Esophagus (tissue), 2 donors: Measurements from ENCODE around the gene POU2F2. TPM values are rescaled to one million over a fixed set of nuclear protein-coding genes. Genes with fewer than 3 reads are reported as not detected.

Experiments used
- H3K27ac ChIP-seq, 2 donors: one replicate each; pipeline ENCODE4 v1.5.1; 2013; ENCODE audit warnings: low read depth in 2 of 2, mild to moderate bottlenecking in 2 of 2, inconsistent platforms in 1 of 2, low read length in 1 of 2, moderate library complexity in 1 of 2
- H3K27me3 ChIP-seq, 2 donors: one replicate each; pipeline ENCODE4 v1.6.1; 2013; ENCODE audit warnings: low read length in 2 of 2, control low read depth in 1 of 2, mild to moderate bottlenecking in 1 of 2; ENCODE audit not compliant: insufficient read depth in 2 of 2, control insufficient read depth in 1 of 2
- H3K36me3 ChIP-seq, 2 donors: one replicate each; pipeline ENCODE4 v1.6.1; 2013; ENCODE audit warnings: low read length in 1 of 2; ENCODE audit not compliant: control insufficient read depth in 2 of 2, insufficient read depth in 2 of 2
- H3K4me1 ChIP-seq, 2 donors: one replicate each; pipeline ENCODE4 v1.6.1; 2013; ENCODE audit warnings: low read length in 1 of 2; ENCODE audit not compliant: control insufficient read depth in 2 of 2, insufficient read depth in 2 of 2
- H3K4me3 ChIP-seq, 2 donors: one replicate each; pipeline ENCODE4 v1.5.1; 2013; ENCODE audit warnings: low read length in 2 of 2, mild to moderate bottlenecking in 2 of 2, low read depth in 1 of 2, moderate library complexity in 1 of 2
- H3K9me3 ChIP-seq, 2 donors: one replicate each; pipeline ENCODE4 v1.6.1; 2013; ENCODE audit warnings: mild to moderate bottlenecking in 2 of 2, low read depth in 1 of 2, low read length in 1 of 2, moderate library complexity in 1 of 2; ENCODE audit not compliant: control insufficient read depth in 2 of 2, insufficient read depth in 1 of 2
- WGBS, 2 donors: extraction: QIAGEN DNeasy Blood & Tissue Kit; methylation state at CpG; one replicate each; pipeline ENCODE4 v1.1.7; 2013; 5-methylcytosine and 5-hydroxymethylcytosine counted together
- polyA plus RNA-seq, 2 donors: library from polyadenylated mRNA; stranded (reverse); fragments of 200-250 nt; gene quantifications; one replicate each; pipeline ENCODE4 v1.2.3, GENCODE V29; 2013
- donor health status: healthy with polysubstance abuse.
- donor health status: Bipolar disorder and iron deficiency.

The POU2F2 gene
- polyA plus RNA-seq, 2 donors: 0.39 to 0.79 TPM

DNA sequence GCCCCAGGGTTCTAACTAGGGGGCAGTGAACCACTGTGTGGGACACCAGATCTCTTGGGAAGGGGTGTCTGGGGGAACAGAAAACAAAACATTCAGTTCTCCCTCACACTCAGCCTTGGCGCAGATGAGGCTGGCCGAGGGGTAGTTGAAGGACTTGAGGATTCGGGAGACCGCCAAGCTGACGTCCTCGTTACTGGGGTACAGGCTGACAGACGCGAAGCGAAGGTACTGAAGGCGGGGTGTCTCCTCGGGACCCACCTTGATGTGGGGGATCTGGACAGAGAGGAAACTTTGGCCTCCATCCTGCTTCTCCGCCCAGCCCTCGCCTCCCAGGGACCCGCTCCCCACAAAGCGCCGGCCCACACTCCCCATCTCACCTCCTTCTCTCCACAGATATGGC is 69.9 kb downstream of the POU2F2 start:
- Histone ChIP-seq H3K4me1 (peaks cover 0 to 6% of the 10 kb centered on the region in 2 donors), H3K4me3 (no peak overlapping the region), H3K9me3 (no peaks in the 10 kb centered on the region), H3K36me3 (no peaks in the 10 kb centered on the region), H3K27me3 (no peaks in the 10 kb centered on the region), H3K27ac (no peak overlapping the region)
- 95 to 96% methylated on average over 16 of the region's 16 CpGs for WGBS, 2 donors

DNA sequence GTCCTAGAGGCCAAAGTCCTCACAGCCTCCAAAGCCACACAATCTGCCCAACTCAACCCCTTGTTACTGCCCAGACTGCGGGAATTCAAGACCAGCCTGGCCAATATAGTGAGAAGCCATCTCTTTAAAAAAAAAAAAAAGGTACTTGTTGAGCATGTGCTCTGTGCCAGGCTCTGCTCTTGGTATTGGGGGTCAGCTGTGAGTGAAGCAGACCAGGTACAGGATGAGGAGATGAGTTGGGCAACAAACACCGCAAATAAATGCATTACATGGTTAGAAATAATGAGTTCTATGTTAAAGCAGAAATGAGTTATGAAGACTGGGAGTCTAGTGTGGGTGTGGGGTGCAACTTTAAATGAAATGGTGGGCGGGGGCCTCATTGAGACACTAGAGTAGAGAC is 72.1 kb downstream of the POU2F2 start:
- Histone ChIP-seq H3K36me3 (no peaks in the 10 kb centered on the region), H3K27me3 (no peaks in the 10 kb centered on the region), H3K27ac (no peak overlapping the region), H3K4me1 (no peaks in the 10 kb centered on the region), H3K9me3 (no peaks in the 10 kb centered on the region), H3K4me3 (no peak overlapping the region)
- 90 to 92% methylated on average over 3 of the region's 3 CpGs for WGBS, 2 donors

DNA sequence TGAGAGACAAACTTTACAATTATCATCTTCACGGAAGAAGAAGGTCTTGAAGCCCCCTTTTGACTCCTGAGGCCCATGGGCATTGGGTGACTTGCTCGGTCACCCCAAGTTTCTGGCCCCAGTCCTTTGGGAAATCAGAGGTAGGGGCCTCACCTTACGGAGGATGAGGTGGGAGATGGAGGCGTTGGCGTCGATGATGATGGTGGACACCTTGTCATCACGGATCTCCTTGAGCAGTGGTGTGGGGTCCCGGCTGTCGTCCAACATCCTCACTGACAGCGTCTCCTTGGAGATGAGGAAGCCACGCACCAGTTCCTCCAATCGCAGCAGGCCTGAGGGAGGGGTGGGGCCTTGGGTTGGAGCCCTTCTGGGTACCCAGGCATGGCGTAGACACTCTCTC is 73.0 kb downstream of the POU2F2 start:
- no peaks in the 10 kb centered on the region for H3K36me3 ChIP-seq

DNA sequence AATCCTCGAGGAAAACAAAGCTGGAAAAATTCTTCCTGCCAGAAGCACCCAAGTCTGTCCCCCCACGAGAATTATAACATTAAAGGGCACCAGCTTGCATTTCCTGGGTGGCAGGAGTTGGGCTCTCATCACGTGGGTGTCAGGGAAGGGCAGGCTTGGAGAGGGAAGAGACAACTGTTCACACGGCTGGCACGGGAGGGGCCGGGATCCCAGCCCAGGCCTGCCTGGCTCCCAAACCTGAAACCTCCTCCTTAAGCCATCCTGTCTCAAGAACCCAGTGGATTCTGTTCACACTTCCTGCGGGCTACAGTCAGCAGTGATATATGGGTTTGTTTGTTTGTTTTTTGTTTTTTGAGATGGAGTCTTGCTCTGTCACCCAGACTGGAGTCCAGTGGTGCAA is 74.4 kb downstream of the POU2F2 start:
- 38 to 48% methylated on average over 7 of the region's 7 CpGs for WGBS, 2 donors
- Histone ChIP-seq H3K4me1 (peaks cover 0 to 10% of the 10 kb centered on the region in 2 donors), H3K4me3 (no peak overlapping the region), H3K27me3 (no peaks in the 10 kb centered on the region), H3K9me3 (no peaks in the 10 kb centered on the region), H3K36me3 (no peaks in the 10 kb centered on the region), H3K27ac (peak overlapping the region in 1 of 2 donors; percentile 27)

More for the DNA sequence above, 73.0 kb downstream of the POU2F2 start:
- Histone ChIP-seq H3K4me1 (no peaks in the 10 kb centered on the region), H3K4me3 (no peak overlapping the region), H3K9me3 (no peaks in the 10 kb centered on the region), H3K27me3 (no peaks in the 10 kb centered on the region), H3K27ac (no peak overlapping the region)
- WGBS, 2 donors: 94% methylated on average over 13 of the region's 13 CpGs

DNA sequence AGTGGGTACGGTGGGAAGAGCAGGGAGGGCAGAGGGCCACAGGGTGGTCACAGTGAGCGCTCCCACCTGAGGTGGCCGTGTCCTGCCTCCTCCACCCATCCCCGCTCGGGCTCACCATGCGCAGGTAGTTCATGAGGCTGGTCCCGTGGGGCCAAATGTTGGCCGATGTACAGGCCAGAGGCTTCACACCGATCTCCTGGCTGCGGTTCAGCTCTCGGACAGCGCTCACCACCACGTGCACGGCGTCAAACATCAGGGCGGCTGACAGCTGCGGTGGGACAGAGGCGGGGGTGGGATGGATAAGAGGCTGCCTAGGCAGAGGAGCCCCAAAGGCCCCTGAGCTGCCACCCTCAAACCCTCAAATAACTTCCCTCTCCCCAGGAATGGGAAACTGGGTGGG is 78.0 kb downstream of the POU2F2 start:
- H3K4me3 ChIP-seq: no peak overlapping the region
- 85% methylated on average over 18 of the region's 18 CpGs for WGBS, 2 donors

DNA sequence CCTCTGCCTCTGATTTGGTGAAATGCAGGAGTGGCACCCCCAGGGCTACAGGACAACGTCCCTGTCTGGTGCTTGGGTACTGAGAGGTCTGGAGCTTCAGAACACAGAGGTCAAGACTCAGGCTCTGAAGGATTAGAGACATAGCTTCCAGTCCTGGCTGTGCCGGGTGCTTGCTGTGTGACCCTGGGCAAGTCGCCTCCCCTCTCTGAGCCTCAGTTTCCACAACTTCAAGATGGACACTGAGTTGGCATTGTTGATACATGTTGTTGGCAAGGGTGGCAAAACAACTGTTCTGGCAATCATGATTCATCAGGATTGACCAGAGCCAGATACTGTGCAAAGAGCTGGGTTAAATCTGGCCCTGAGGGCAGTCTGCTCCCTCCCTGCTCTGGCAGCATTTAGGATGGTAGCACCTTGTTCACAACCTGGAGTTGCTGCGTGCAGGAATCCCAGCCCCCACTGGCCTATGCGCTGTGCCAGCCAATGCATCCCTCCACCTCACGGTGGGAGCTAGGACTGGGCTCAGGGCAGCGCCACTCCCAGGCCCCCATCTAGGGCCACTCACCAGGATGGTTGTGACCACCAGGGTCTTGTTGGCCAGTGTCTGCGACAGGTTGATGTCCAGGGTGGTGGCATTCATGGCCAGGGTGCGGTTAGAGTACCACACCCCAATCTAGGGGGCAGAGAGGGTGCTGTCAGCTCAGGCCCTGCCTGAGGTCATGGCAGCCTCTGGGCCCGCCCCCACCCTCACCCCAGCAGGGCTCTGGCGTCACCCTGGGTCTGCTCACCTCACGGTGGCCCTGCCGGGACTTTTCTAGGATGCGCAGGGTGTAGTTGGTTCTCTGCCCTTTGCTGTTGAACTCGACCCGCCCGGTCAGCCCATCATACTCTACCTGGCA is 79.0 kb downstream of the POU2F2 start:
- Histone ChIP-seq H3K4me3 (no peak overlapping the region), H3K27ac (peak overlapping the region; percentile 74 to 93), H3K9me3 (no peaks in the 10 kb centered on the region), H3K36me3 (no peaks in the 10 kb centered on the region), H3K4me1 (peaks cover 6 to 33% of the 10 kb centered on the region in 2 donors), H3K27me3 (no peaks in the 10 kb centered on the region)
- WGBS, 2 donors: 63 to 73% methylated on average over 17 of the region's 17 CpGs

More for the DNA sequence above, 78.0 kb downstream of the POU2F2 start:
- Histone ChIP-seq H3K9me3 (no peaks in the 10 kb centered on the region), H3K4me1 (peaks cover 6 to 33% of the 10 kb centered on the region in 2 donors), H3K36me3 (no peaks in the 10 kb centered on the region), H3K27ac (no peak overlapping the region), H3K27me3 (no peaks in the 10 kb centered on the region)

DNA sequence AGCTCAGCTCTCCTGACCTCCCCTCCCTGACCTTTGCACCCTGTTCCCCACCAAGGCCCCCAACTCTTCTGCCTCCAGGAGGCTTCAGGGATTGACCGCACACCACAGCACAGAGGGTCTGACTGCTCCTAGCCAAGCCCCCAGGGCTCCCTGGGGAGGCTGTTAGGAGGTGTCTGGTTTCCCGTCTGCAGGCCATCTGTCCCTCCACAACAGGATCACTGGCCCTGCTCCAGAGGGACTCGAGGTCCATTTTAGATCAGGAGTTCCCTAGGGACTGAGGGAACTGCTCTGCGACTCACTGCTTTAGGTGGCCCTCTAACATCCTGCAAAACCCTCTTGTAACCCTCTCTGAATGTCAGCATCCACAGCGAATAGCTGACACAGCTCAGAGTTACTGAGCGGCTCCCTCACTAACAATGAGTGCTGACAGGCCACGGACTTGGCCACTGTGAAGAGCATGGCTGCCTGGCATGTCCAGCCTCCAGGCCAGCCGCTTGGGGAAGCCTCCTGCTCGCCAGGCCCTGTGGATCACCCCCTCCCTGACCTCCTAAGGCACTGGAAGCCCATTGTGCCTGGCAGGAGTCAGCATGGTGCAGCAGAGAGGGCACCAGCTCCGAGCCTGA is 79.9 kb downstream of the POU2F2 start:
- Histone ChIP-seq H3K27ac (peak overlapping the region; percentile 74 to 93), H3K9me3 (no peaks in the 10 kb centered on the region), H3K36me3 (no peaks in the 10 kb centered on the region), H3K4me3 (no peak overlapping the region), H3K27me3 (no peaks in the 10 kb centered on the region), H3K4me1 (peaks cover 6 to 33% of the 10 kb centered on the region in 2 donors)
- WGBS, 2 donors: 54 to 68% methylated on average over 10 of the region's 10 CpGs

DNA sequence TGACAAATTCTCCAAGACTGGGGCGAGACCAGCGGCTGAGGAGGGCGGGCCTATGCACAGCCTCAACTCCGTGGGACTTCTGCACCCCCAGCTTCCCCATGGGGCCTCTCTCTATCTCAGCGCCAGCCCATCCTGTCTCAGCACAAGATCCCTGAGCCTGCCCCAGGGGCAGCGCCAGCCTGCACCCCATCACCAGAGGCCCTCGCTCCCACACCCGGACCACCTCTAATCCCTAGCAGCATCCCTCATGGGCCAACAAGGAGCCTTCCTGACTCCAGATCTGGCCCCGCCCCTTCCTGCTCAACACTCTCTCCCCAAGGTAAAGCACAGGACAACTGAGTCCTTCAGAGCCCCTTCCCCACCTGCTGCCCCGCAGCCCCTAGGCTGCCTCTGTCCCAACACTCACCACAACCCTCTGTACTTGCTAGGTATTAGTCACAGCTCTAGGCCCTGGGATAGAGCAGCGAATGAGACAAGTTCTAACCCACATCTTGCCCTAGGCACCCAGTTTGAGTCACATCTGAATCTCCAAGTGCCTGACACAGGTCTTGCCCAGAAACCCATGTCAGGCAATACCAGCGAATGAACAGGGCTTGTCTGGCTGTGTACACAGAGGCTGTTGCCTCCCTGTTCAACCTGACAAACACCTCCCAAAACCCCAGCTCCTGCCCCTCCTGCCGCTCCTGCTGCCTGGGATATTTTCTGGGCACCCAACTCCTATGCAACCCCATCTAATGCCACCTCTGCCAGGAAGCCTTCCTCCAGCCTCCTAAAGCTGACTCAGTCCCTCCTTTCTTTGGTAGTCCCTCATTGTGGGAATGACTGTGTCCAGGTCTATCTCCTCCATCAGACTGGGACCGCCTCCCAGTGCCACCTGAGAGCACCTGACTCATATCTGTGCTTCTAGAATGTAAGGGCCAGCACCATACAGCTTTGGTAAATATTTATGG is 80.8 kb downstream of the POU2F2 start:
- H3K27me3 ChIP-seq: no peaks in the 10 kb centered on the region
- H3K4me1 ChIP-seq: peaks cover 6 to 33% of the 10 kb centered on the region in 2 donors
- peak overlapping the region; percentile 92 to 93 for H3K27ac ChIP-seq
- H3K9me3 ChIP-seq: no peaks in the 10 kb centered on the region
- H3K36me3 ChIP-seq: no peaks in the 10 kb centered on the region
- H3K4me3 ChIP-seq: no peak overlapping the region
- WGBS, 2 donors: 61 to 77% methylated on average over 14 of the region's 14 CpGs

DNA sequence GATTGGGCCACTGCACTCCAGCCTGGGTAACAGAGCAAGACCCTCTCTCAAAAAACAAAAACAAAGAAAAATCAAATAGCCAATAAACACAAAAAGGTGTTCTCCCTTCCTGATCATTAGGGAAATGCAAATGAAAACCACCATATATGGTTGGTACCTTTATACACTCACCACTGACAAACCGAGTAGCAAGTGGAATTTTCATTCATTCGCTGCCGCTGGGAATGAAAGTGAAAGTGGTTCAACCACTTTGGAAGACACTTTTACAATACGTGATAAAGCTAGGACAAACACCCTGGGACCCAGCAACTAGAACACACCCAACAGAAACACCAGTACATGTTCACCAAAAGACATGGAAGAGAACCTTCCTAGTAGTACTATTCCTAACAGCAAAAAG is 83.3 kb downstream of the POU2F2 start:
- Histone ChIP-seq H3K4me1 (peaks cover 6 to 33% of the 10 kb centered on the region in 2 donors), H3K27ac (peak overlapping the region in 1 of 2 donors; percentile 77), H3K9me3 (no peaks in the 10 kb centered on the region), H3K36me3 (no peaks in the 10 kb centered on the region), H3K27me3 (no peaks in the 10 kb centered on the region), H3K4me3 (peak overlapping the region in 1 of 2 donors; percentile 30)
- WGBS, 2 donors: 29 to 30% methylated on average over 4 of the region's 4 CpGs
